NCI-H2081 treated with DMSO at 0.1 percent for 48 hours (cell line): Measurements from ENCODE around the gene RNF111.

Experiments
- DNase-seq: peaks from one replicate; lab custom pipeline; 2025; lab: John Stamatoyannopoulos, UW

The RNF111 gene

GRCh38 chr15:58987491-58988005, at the start of gene RNF111:
Gene RNF111, plus strand, starts transcription at chr15:58987663. Its CDS starts 43,160 bp downstream, at chr15:59030823.
- peak; percentile 89 for DNase-seq

GRCh38 chr15:58947179-58947578, 40.3 kb upstream of the RNF111 start:
- no peak for DNase-seq

GRCh38 chr15:58951388-58952007, 36.0 kb upstream of the RNF111 start:
- DNase-seq: peak; percentile 39

- no peak for DNase-seq
Observed at GRCh38 chr15:58952751-58953150, 34.7 kb upstream of the RNF111 start.

GRCh38 chr15:58957101-58957973, 30.1 kb upstream of the RNF111 start:
- peak; percentile 47 for DNase-seq

GRCh38 chr15:58958811-58959210, 28.7 kb upstream of the RNF111 start:
- DNase-seq: no peak

GRCh38 chr15:58962136-58962535, 25.3 kb upstream of the RNF111 start:
- DNase-seq: no peak

GRCh38 chr15:58962662-58963565, 24.5 kb upstream of the RNF111 start:
- no peak for DNase-seq

GRCh38 chr15:58966698-58967097, 20.8 kb upstream of the RNF111 start:
- DNase-seq: no peak

GRCh38 chr15:58967479-58967878, 20.0 kb upstream of the RNF111 start:
- no peak for DNase-seq

- no peak for DNase-seq
Observed at GRCh38 chr15:58977887-58978286, 9.6 kb upstream of the RNF111 start.

- peak; percentile 3 for DNase-seq
Observed at GRCh38 chr15:58980351-58980939, 7.0 kb upstream of the RNF111 start.

- DNase-seq: no peak
Observed at GRCh38 chr15:58981808-58982475, 5.5 kb upstream of the RNF111 start.

GRCh38 chr15:58983261-58983660, 4.2 kb upstream of the RNF111 start:
- DNase-seq: no peak

GRCh38 chr15:58985443-58985842, 2.0 kb upstream of the RNF111 start:
- no peak for DNase-seq

- no peak for DNase-seq
Observed at GRCh38 chr15:58987036-58987435, 427 bp upstream of the RNF111 start.

GRCh38 chr15:58988006-58988785, 733 bp downstream of the RNF111 start:
- DNase-seq: no peak

- DNase-seq: no peak
Observed at GRCh38 chr15:58992181-58992580, 4.7 kb downstream of the RNF111 start.

- DNase-seq: no peak
Observed at GRCh38 chr15:58994906-58995453, 7.5 kb downstream of the RNF111 start.

- DNase-seq: no peak
Observed at GRCh38 chr15:58999694-59000093, 12.2 kb downstream of the RNF111 start.
